HCT116 (cell line): Measurements from ENCODE around the gene ZNF576.
"Not testable (repeated sequence)": the region's sequence is repeated elsewhere in the genome, so short reads cannot be mapped to it uniquely, and the experiment has no call there.

ENCODE experiments used
- ATF3 ChIP-seq: IDR thresholded peaks from 2 replicates; pipeline ENCODE4 v1.6.1; 2012
- MAX ChIP-seq: IDR thresholded peaks from 2 replicates; pipeline ENCODE4 v1.6.1; 2012
- POLR2A ChIP-seq: IDR thresholded peaks from 2 replicates; pipeline ENCODE4 v1.7.0; 2011; ENCODE audit warnings: borderline replicate concordance; ENCODE audit not compliant: insufficient read depth, insufficient read length; ENCODE audit errors: extremely low read depth
- POLR2AphosphoS5 ChIP-seq: IDR thresholded peaks from 2 replicates; pipeline ENCODE4 v1.6.1; 2011; ENCODE audit warnings: mild to moderate bottlenecking, low read depth, low read length, moderate library complexity
- RAD21 ChIP-seq: IDR thresholded peaks from 2 replicates; pipeline ENCODE4 v1.6.1; 2012; ENCODE audit warnings: low read depth, mild to moderate bottlenecking
- YY1 ChIP-seq: IDR thresholded peaks from 2 replicates; pipeline ENCODE4 v1.6.1; 2011; ENCODE audit warnings: low read length, low read depth, moderate library complexity, mild to moderate bottlenecking; ENCODE audit not compliant: insufficient replicate concordance; ENCODE audit errors: extremely low read depth
- TF ChIP-seq, protein P1 (sequence below), 3 experiments: fragments of 200-600 bp in 1 of 3; sonication (generic) in 1 of 3; IDR thresholded peaks in 2 of 3; conservative IDR thresholded peaks in 1 of 3; 2 replicates each; pipeline ENCODE4 v1.5.1; 2012 to 2017; ENCODE audit warnings: low read depth in 2 of 3, low read length in 2 of 3, antibody characterized with exemption in 1 of 3, borderline replicate concordance in 1 of 3, control low read depth in 1 of 3, mild to moderate bottlenecking in 1 of 3, mixed read lengths in 1 of 3, mixed run types in 1 of 3, moderate library complexity in 1 of 3; ENCODE audit not compliant: insufficient read depth in 1 of 3

- not testable (repeated sequence) for TF ChIP-seq RAD21, POLR2A, YY1, POLR2AphosphoS5, MAX, ATF3
- TF ChIP-seq, protein P1, sequence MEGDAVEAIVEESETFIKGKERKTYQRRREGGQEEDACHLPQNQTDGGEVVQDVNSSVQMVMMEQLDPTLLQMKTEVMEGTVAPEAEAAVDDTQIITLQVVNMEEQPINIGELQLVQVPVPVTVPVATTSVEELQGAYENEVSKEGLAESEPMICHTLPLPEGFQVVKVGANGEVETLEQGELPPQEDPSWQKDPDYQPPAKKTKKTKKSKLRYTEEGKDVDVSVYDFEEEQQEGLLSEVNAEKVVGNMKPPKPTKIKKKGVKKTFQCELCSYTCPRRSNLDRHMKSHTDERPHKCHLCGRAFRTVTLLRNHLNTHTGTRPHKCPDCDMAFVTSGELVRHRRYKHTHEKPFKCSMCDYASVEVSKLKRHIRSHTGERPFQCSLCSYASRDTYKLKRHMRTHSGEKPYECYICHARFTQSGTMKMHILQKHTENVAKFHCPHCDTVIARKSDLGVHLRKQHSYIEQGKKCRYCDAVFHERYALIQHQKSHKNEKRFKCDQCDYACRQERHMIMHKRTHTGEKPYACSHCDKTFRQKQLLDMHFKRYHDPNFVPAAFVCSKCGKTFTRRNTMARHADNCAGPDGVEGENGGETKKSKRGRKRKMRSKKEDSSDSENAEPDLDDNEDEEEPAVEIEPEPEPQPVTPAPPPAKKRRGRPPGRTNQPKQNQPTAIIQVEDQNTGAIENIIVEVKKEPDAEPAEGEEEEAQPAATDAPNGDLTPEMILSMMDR (IDR thresholded peaks at IDR 0.05 in 2 of 3, conservative IDR thresholded peaks at IDR 0.05 in 1 of 3; ENCODE audit: borderline replicate concordance in 1 of 3, insufficient read depth in 1 of 3, low read depth in 2 of 3, low read length in 2 of 3) = not testable (repeated sequence)
These were observed 39.2 kb downstream of the ZNF576 start for GRCh38 chr19:43635561-43635940.
